MM.1S (cell line): ENCODE results near the gene ACVR1.
"Not testable (repeated sequence)": the region's sequence is repeated elsewhere in the genome, so short reads cannot be mapped to it uniquely, and the experiment has no call there.

Source experiments
- DNase-seq: peaks from one replicate; pipeline ENCODE4 v3.0.0-alpha.2; 2015
- H2AFZ ChIP-seq: fragments of 300-600 bp; sonication (generic); 2 replicates; pipeline ENCODE4 v1.6.0; 2016; ENCODE audit warnings: antibody characterized with exemption, low read length
- H3F3A ChIP-seq: fragments of 300-600 bp; sonication (generic); 2 replicates; pipeline ENCODE4 v1.6.1; 2016; ENCODE audit warnings: mild to moderate bottlenecking, antibody characterized with exemption, low read length, moderate library complexity, mixed read lengths; ENCODE audit not compliant: insufficient read depth
- H3K27ac ChIP-seq: fragments of 300-600 bp; sonication (generic); 2 replicates; pipeline ENCODE4 v1.5.1; 2016; ENCODE audit warnings: mild to moderate bottlenecking, low read length
- H3K27me3 ChIP-seq: fragments of 300-600 bp; sonication (generic); replicated peaks from 2 replicates; pipeline ENCODE4 v1.6.0; 2016; ENCODE audit warnings: low read length; ENCODE audit not compliant: insufficient read depth
- H3K36me3 ChIP-seq: fragments of 300-600 bp; sonication (generic); replicated peaks from 2 replicates; pipeline ENCODE4 v1.6.1; 2016; ENCODE audit warnings: mild to moderate bottlenecking, low read length, mixed read lengths; ENCODE audit not compliant: insufficient read depth
- H3K4me1 ChIP-seq: fragments of 300-600 bp; sonication (generic); 2 replicates; pipeline ENCODE4 v1.6.1; 2016; ENCODE audit warnings: low read length, mixed read lengths
- H3K4me2 ChIP-seq: fragments of 300-600 bp; sonication (generic); 2 replicates; pipeline ENCODE4 v1.6.0; 2016; ENCODE audit warnings: low read depth, low read length
- H3K4me3 ChIP-seq: fragments of 300-600 bp; sonication (generic); 2 replicates; pipeline ENCODE4 v1.5.1; 2016; ENCODE audit warnings: low read length, mixed read lengths
- H3K79me2 ChIP-seq: fragments of 300-600 bp; sonication (generic); 2 replicates; pipeline ENCODE4 v1.6.1; 2016; ENCODE audit warnings: mixed run types, low read length, mixed read lengths
- H3K9ac ChIP-seq: fragments of 300-600 bp; sonication (generic); 2 replicates; pipeline ENCODE4 v1.6.1; 2016; ENCODE audit warnings: low read length, mixed read lengths
- H3K9me2 ChIP-seq: fragments of 300-600 bp; sonication (generic); replicated peaks from 2 replicates; pipeline ENCODE4 v1.6.1; 2016; ENCODE audit warnings: mild to moderate bottlenecking, low read length, mixed read lengths; ENCODE audit not compliant: insufficient read depth
- H3K9me3 ChIP-seq: fragments of 300-600 bp; sonication (generic); replicated peaks from 2 replicates; pipeline ENCODE4 v1.6.1; 2016; ENCODE audit warnings: mild to moderate bottlenecking, low read length, mixed read lengths; ENCODE audit not compliant: insufficient read depth
- H4K20me1 ChIP-seq: fragments of 300-600 bp; sonication (generic); 2 replicates; pipeline ENCODE4 v1.6.1; 2016; ENCODE audit warnings: mild to moderate bottlenecking, low read length, moderate library complexity, mixed read lengths; ENCODE audit not compliant: insufficient read depth
- EZH2 ChIP-seq: fragments of 300-600 bp; sonication (generic); optimal IDR thresholded peaks from 2 replicates; pipeline ENCODE3; 2017; ENCODE audit warnings: low read depth, mild to moderate bottlenecking, antibody characterized with exemption, low read length, mixed read lengths
- EZH2phosphoT487 ChIP-seq: fragments of 300-600 bp; sonication (generic); IDR thresholded peaks from 2 replicates; pipeline ENCODE4 v1.6.1; 2018; ENCODE audit warnings: antibody characterized with exemption, low read length
- TF ChIP-seq, protein P1 (sequence below): fragments of 300-600 bp; sonication (generic); IDR thresholded peaks from 2 replicates; pipeline ENCODE4 v1.5.1; 2016; ENCODE audit warnings: antibody characterized with exemption, low read length, mixed read lengths

The ACVR1 gene

GRCh38 chr2:157725846-157726245, 150.3 kb downstream of the ACVR1 start:
- no peaks in the 10 kb centered on the region for H4K20me1 ChIP-seq
- DNase-seq = no peak
- no peaks in the 10 kb centered on the region for H3K27me3 ChIP-seq
- H2AFZ ChIP-seq = no peak overlapping the region
- H3F3A ChIP-seq = no peaks in the 10 kb centered on the region
- TF ChIP-seq, protein P1, sequence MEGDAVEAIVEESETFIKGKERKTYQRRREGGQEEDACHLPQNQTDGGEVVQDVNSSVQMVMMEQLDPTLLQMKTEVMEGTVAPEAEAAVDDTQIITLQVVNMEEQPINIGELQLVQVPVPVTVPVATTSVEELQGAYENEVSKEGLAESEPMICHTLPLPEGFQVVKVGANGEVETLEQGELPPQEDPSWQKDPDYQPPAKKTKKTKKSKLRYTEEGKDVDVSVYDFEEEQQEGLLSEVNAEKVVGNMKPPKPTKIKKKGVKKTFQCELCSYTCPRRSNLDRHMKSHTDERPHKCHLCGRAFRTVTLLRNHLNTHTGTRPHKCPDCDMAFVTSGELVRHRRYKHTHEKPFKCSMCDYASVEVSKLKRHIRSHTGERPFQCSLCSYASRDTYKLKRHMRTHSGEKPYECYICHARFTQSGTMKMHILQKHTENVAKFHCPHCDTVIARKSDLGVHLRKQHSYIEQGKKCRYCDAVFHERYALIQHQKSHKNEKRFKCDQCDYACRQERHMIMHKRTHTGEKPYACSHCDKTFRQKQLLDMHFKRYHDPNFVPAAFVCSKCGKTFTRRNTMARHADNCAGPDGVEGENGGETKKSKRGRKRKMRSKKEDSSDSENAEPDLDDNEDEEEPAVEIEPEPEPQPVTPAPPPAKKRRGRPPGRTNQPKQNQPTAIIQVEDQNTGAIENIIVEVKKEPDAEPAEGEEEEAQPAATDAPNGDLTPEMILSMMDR = no peak
- TF ChIP-seq EZH2phosphoT487 (no peak), EZH2 (no peak)
- H3K27ac ChIP-seq = no peak overlapping the region
- no peak overlapping the region for H3K4me2 ChIP-seq
- H3K36me3 ChIP-seq = no peaks in the 10 kb centered on the region
- no peaks in the 10 kb centered on the region for H3K79me2 ChIP-seq
- H3K9ac ChIP-seq = no peak overlapping the region
- no peaks in the 10 kb centered on the region; the same call in 1 of the 2 replicates for H3K9me3 ChIP-seq
- no peaks in the 10 kb centered on the region for H3K4me1 ChIP-seq
- no peaks in the 10 kb centered on the region for H3K9me2 ChIP-seq
- no peak overlapping the region for H3K4me3 ChIP-seq

DNA sequence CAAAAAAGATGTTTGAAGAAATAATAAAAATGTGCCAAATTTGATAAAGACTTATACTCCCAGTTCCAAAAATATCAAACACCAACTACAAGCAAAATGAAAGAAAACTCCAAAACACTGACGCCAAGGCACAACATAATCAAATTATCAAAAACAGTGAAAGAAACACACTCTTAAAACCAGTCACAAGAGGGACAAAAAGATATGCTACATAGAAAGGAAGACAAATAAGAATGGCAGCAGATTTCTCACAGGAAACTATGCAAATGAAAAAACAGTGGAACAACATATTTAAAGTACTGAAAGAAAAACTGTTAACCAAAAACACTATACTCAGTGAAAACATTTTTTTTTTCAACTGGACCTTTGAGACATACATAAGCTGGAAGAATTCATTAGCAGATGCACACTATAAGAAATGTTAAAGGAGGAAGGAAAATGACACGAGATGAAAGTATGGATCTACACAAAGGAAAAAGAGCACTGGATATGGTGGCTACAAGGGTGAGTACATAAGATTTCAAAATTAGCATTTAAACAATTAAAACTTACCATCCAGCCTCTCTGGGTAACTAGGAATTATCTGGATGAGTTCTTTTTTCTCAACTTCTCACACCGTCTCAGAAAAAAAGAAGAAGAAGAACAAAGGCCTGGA, 153.4 kb downstream of the ACVR1 start:
- TF ChIP-seq, protein P1 = no peak
- TF ChIP-seq EZH2phosphoT487 (no peak), EZH2 (no peak)
- Histone ChIP-seq H3K4me2 (no peak overlapping the region), H3K27ac (no peak overlapping the region), H3K9me3 (no peaks in the 10 kb centered on the region; the same call in 1 of the 2 replicates), H3K9ac (no peak overlapping the region), H2AFZ (no peak overlapping the region), H3K9me2 (no peaks in the 10 kb centered on the region), H3K4me3 (no peak overlapping the region), H4K20me1 (no peaks in the 10 kb centered on the region), H3K27me3 (no peaks in the 10 kb centered on the region), H3K4me1 (no peaks in the 10 kb centered on the region), H3F3A (no peaks in the 10 kb centered on the region), H3K79me2 (no peaks in the 10 kb centered on the region), H3K36me3 (no peaks in the 10 kb centered on the region)
- no peak for DNase-seq

DNA sequence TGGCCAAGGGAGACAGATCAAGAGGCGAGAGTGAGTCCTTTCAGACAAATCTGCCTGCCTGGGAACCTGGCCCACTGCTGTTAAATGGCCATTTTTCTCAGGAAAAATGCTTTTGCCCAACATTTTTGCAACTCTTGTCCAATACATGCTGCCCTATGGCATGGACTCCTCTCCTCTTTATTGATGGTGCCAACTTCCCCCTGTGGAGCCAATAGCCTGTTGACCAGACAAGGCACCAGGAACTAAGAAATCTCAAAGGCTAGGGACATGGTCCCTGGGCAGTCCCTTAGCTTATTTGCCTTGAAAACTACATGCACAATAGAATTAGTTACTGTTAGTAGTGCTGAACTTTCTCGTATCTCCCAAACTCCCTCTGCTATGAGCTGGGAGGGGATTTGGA, 155.6 kb downstream of the ACVR1 start:
- no peaks in the 10 kb centered on the region for H3K79me2 ChIP-seq

DNA sequence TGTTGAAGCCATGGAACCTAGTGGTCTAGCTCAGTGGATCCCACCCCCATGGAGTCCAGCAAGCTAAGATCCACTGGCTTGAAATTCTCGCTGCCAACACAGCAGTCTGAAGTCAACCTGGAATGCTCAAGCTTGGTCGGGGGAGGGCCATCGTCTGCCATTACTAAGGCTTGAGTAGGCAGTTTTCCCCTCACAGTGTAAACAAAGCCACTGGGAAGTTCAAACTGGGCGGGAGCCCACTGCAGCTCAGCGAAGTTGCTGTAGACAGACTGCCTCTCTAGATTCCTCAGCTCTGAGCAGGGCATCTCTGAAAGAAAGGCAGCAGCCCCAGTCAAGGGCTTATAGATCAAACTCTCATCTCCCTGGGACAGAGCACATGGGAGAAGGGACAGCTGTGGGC, 171.5 kb downstream of the ACVR1 start:
- not testable (repeated sequence) for H3K4me3 ChIP-seq, H3K9me2 ChIP-seq, H2AFZ ChIP-seq, H4K20me1 ChIP-seq, H3K27me3 ChIP-seq, H3K4me1 ChIP-seq, H3K36me3 ChIP-seq, H3K4me2 ChIP-seq, DNase-seq, H3K9ac ChIP-seq, H3K27ac ChIP-seq, H3F3A ChIP-seq, H3K79me2 ChIP-seq, H3K9me3 ChIP-seq

More for the DNA sequence above, 155.6 kb downstream of the ACVR1 start:
- Histone ChIP-seq H3K27ac (no peak overlapping the region), H3K27me3 (no peaks in the 10 kb centered on the region), H3K9ac (no peak overlapping the region), H3F3A (no peaks in the 10 kb centered on the region), H2AFZ (no peak overlapping the region), H3K4me3 (no peak overlapping the region), H3K9me2 (no peaks in the 10 kb centered on the region), H3K4me1 (no peaks in the 10 kb centered on the region), H3K9me3 (no peaks in the 10 kb centered on the region; the same call in 1 of the 2 replicates), H3K36me3 (no peaks in the 10 kb centered on the region), H3K4me2 (no peak overlapping the region), H4K20me1 (no peaks in the 10 kb centered on the region)
- no peak for DNase-seq
- TF ChIP-seq EZH2 (no peak), EZH2phosphoT487 (no peak)
- TF ChIP-seq, protein P1 = no peak

DNA sequence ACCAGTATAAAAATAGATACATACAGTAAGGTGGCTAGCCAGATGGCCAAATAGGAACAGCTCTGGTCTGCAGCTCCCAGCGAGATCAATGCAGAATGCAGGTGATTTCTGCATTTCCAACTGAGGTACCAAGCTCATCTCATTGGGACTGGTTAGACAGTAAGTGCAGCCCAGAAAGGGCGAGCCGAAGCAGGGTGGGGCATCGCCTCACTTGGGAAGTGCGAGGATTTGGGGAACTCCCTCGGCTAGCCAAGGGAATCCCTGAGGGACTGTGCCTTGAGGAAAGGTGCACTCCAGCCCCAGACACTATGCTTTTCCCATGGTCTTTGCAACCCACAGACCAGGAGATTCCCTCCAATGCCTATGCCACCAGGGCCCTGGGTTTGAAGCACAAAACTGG, 172.0 kb downstream of the ACVR1 start:
- not testable (repeated sequence) for H3K36me3 ChIP-seq, H3K9me3 ChIP-seq, H3K27me3 ChIP-seq, H3K27ac ChIP-seq, H3K4me1 ChIP-seq, H3K79me2 ChIP-seq, H3K9ac ChIP-seq, H3K4me3 ChIP-seq, H3F3A ChIP-seq, H3K4me2 ChIP-seq, DNase-seq, H2AFZ ChIP-seq, H4K20me1 ChIP-seq, H3K9me2 ChIP-seq
